Neural cell (in vitro differentiated cells): ENCODE data around the gene MAP3K20. TPM values are rescaled to one million over a fixed set of nuclear protein-coding genes. Genes with fewer than 3 reads are reported as not detected.

Source experiments
- H2AFZ ChIP-seq: fragments of 200-600, 300-800 bp; sonication (generic), shearing (Covaris generic); 2 replicates; pipeline ENCODE4 v1.6.0; 2014; ENCODE audit warnings: low read depth, mild to moderate bottlenecking, antibody characterized with exemption, low read length, moderate library complexity
- H3F3A ChIP-seq: fragments of 200-600 bp; shearing (Covaris generic); 2 replicates; pipeline ENCODE4 v1.6.1; 2016; ENCODE audit warnings: mild to moderate bottlenecking, moderate library complexity, mixed read lengths, antibody characterized with exemption, low read length; ENCODE audit not compliant: insufficient read depth, poor library complexity, severe bottlenecking
- H3K27ac ChIP-seq: fragments of 200-600, 300-800 bp; sonication (generic), shearing (Covaris generic); 2 replicates; pipeline ENCODE4 v1.5.1; 2014; ENCODE audit warnings: mild to moderate bottlenecking, low read length, moderate library complexity
- H3K27me3 ChIP-seq: fragments of 300-800, 200-600 bp; sonication (generic), shearing (Covaris generic); 2 replicates; pipeline ENCODE4 v1.6.0; 2014; ENCODE audit warnings: mild to moderate bottlenecking, low read depth, low read length, moderate library complexity; ENCODE audit not compliant: insufficient read depth
- H3K36me3 ChIP-seq: fragments of 300-800, 200-600 bp; sonication (generic), shearing (Covaris generic); 2 replicates; pipeline ENCODE4 v1.5.1; 2014; ENCODE audit warnings: mild to moderate bottlenecking, antibody characterized with exemption, low read length, moderate library complexity; ENCODE audit not compliant: insufficient read depth
- H3K4me2 ChIP-seq: fragments of 300-800, 200-600 bp; sonication (generic), shearing (Covaris generic); 2 replicates; pipeline ENCODE4 v1.6.0; 2014; ENCODE audit warnings: mild to moderate bottlenecking, low read length
- H3K4me3 ChIP-seq: fragments of 300-800, 200-600 bp; sonication (generic), shearing (Covaris generic); 2 replicates; pipeline ENCODE4 v1.5.1; 2014; ENCODE audit warnings: mild to moderate bottlenecking, low read length, moderate library complexity
- H3K79me2 ChIP-seq: fragments of 200-600 bp; shearing (Covaris generic); replicated peaks from 2 replicates; pipeline ENCODE4 v1.6.0; 2014; ENCODE audit warnings: mild to moderate bottlenecking, low read length, moderate library complexity; ENCODE audit not compliant: insufficient read depth
- H3K9ac ChIP-seq: fragments of 300-800, 200-600 bp; sonication (generic), shearing (Covaris generic); 2 replicates; pipeline ENCODE4 v1.6.1; 2016; ENCODE audit warnings: mild to moderate bottlenecking, low read length, mixed read lengths
- H3K9me2 ChIP-seq: fragments of 200-600 bp; shearing (Covaris generic); 2 replicates; pipeline ENCODE4 v1.6.1; 2016; ENCODE audit warnings: mild to moderate bottlenecking, low read length, mixed read lengths; ENCODE audit not compliant: insufficient read depth
- H3K9me3 ChIP-seq: fragments of 200-600, 300-800 bp; sonication (generic), shearing (Covaris generic); 2 replicates; pipeline ENCODE4 v1.6.1; 2016; ENCODE audit warnings: mild to moderate bottlenecking, mixed run types, low read length, moderate library complexity, mixed read lengths
- H4K20me1 ChIP-seq: fragments of 200-600 bp; shearing (Covaris generic); 2 replicates; pipeline ENCODE4 v1.6.1; 2016; ENCODE audit warnings: mild to moderate bottlenecking, mixed run types; ENCODE audit not compliant: insufficient read depth
- CTCF ChIP-seq: fragments of 450-650 bp; IDR thresholded peaks from 2 replicates; pipeline ENCODE4 v1.5.1; 2014; ENCODE audit warnings: antibody characterized with exemption, mild to moderate bottlenecking, moderate library complexity; ENCODE audit not compliant: poor library complexity, severe bottlenecking
- EP300 ChIP-seq: fragments of 450-650 bp; conservative IDR thresholded peaks from 2 replicates; pipeline ENCODE4 v1.6.1; 2014; ENCODE audit warnings: antibody characterized with exemption, mild to moderate bottlenecking, moderate library complexity; ENCODE audit not compliant: poor library complexity, severe bottlenecking
- EZH2 ChIP-seq: fragments of 200-600, 300-800 bp; shearing (Covaris generic), sonication (generic); IDR thresholded peaks from 2 replicates; pipeline ENCODE4 v1.6.1; 2014; ENCODE audit warnings: antibody characterized with exemption, low read length, borderline replicate concordance, mild to moderate bottlenecking; ENCODE audit not compliant: insufficient read depth, poor library complexity, severe bottlenecking
- MXI1 ChIP-seq: fragments of 450-650 bp; conservative IDR thresholded peaks from 2 replicates; pipeline ENCODE4 v1.6.1; 2014; ENCODE audit warnings: antibody characterized with exemption, mild to moderate bottlenecking; ENCODE audit not compliant: poor library complexity, severe bottlenecking
- RAD21 ChIP-seq: fragments of 450-650 bp; conservative IDR thresholded peaks from 2 replicates; pipeline ENCODE4 v1.6.1; 2014; ENCODE audit warnings: antibody characterized with exemption, mild to moderate bottlenecking, moderate library complexity
- REST ChIP-seq: IDR thresholded peaks from 2 replicates; pipeline ENCODE4 v1.6.1; 2012; ENCODE audit warnings: borderline replicate concordance
- SMC3 ChIP-seq: fragments of 450-650 bp; conservative IDR thresholded peaks from 2 replicates; pipeline ENCODE4 v1.6.1; 2014; ENCODE audit warnings: antibody characterized with exemption, mild to moderate bottlenecking, moderate library complexity; ENCODE audit not compliant: poor library complexity
- TAF1 ChIP-seq: IDR thresholded peaks from 2 replicates; pipeline ENCODE4 v1.6.1; 2012; ENCODE audit warnings: low read depth
- polyA plus RNA-seq: library from polyadenylated mRNA; depleted of rRNA; stranded (reverse); fragments of >200 nt; gene quantifications from 2 replicates; pipeline ENCODE4 v1.2.3, GENCODE V29; 2014

MAP3K20 gene
- polyA plus RNA-seq, 1 donor from 2014 or later: 0.48 TPM

- no peak overlapping the region for H2AFZ ChIP-seq
- H3K79me2 ChIP-seq: no peaks in the 10 kb centered on the region
- TF ChIP-seq EZH2: no peak
- no peak for TF ChIP-seq REST
- no peak overlapping the region for H3K4me3 ChIP-seq
- H4K20me1 ChIP-seq: no peaks in the 10 kb centered on the region
- H3K27me3 ChIP-seq: peaks cover 52% of the 10 kb centered on the region
- no peaks in the 10 kb centered on the region for H3K9me3 ChIP-seq
- H3K4me2 ChIP-seq: no peak overlapping the region
- H3K36me3 ChIP-seq: no peaks in the 10 kb centered on the region
- H3K9ac ChIP-seq: no peak overlapping the region
- H3K27ac ChIP-seq: no peak overlapping the region
- no peaks in the 10 kb centered on the region for H3K9me2 ChIP-seq
- H3F3A ChIP-seq: no peaks in the 10 kb centered on the region
Measured at GRCh38 chr2:173247156-173247555, 171.5 kb downstream of the MAP3K20 start.

DNA sequence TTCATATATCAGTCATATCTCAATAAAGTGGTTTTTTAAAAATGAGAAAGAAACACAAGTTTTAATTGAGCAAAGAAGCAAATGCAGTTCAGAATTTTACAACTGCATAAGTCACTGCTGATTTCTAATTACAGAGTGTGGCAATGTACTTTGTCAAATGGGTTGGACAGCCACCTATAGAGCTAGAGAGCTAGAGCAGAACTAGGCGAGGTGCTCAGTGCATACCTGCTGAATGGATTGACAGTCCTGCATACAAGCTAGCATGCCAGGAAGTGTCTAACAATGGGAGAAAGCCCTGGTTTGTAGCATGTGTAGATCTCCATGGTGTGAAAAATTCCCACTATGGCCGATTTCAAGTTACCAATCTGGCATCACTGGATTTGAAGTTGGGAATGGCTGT, 172.7 kb downstream of the MAP3K20 start:
- no peak overlapping the region for H3K9ac ChIP-seq
- no peaks in the 10 kb centered on the region for H3F3A ChIP-seq
- H3K36me3 ChIP-seq: no peaks in the 10 kb centered on the region
- H3K27ac ChIP-seq: no peak overlapping the region
- no peaks in the 10 kb centered on the region for H3K9me2 ChIP-seq
- H3K27me3 ChIP-seq: peaks cover 64% of the 10 kb centered on the region
- H3K4me3 ChIP-seq: no peak overlapping the region
- no peaks in the 10 kb centered on the region for H3K79me2 ChIP-seq
- no peak overlapping the region for H2AFZ ChIP-seq
- H4K20me1 ChIP-seq: no peaks in the 10 kb centered on the region
- no peak for TF ChIP-seq EZH2
- no peak for TF ChIP-seq TAF1
- TF ChIP-seq REST: no peak
- no peak for TF ChIP-seq RAD21
- no peak for TF ChIP-seq CTCF
- TF ChIP-seq SMC3: no peak
- no peak for TF ChIP-seq MXI1
- no peak for TF ChIP-seq EP300
- H3K9me3 ChIP-seq: no peaks in the 10 kb centered on the region
- H3K4me2 ChIP-seq: no peak overlapping the region
